ENCODE results near the gene DPF3. TPM values are rescaled to one million over a fixed set of nuclear protein-coding genes. Genes with fewer than 3 reads are reported as not detected.

The DPF3 gene
- total and polyA plus RNA-seq, 9 of the 15 experiments (the other 6 are each of a cell fraction or from before 2014, with no cell fraction given) = 0.21 to 4.9 (median 1.2) TPM

- no TSS peak for BruUV-seq (replicated peaks)
- Histone ChIP-seq H4K20me1 (replicated peaks; ENCODE audit: control insufficient read depth, insufficient read depth, low read length) (no peaks in the 10 kb centered on the region; the same call in 1 of the 2 replicates), H3K4me3 (no peak overlapping the region), H3K27me3 (ENCODE audit: control insufficient read depth in 2 of 2, insufficient read depth in 2 of 2, low read length in 2 of 2) (peaks cover 0 to 4% of the 10 kb centered on the region in 2 experiments; a peak in 1 of 5 replicates), H3K9me1 (ENCODE audit: control insufficient read depth, insufficient read depth, low read length) (no peaks in the 10 kb centered on the region), H3K36me3 (ENCODE audit: control insufficient read depth, insufficient read depth, low read length) (no peaks in the 10 kb centered on the region), H3K4me2 (ENCODE audit: insufficient read depth, low read length) (no peak overlapping the region), H2AFZ (ENCODE audit: low read depth, low read length) (no peak overlapping the region), H3K79me2 (ENCODE audit: control insufficient read depth, insufficient read depth, low read length) (no peaks in the 10 kb centered on the region), H3K9me3 (replicated peaks; ENCODE audit: control insufficient read depth, insufficient read depth, low read depth, low read length) (no peaks in the 10 kb centered on the region), H3K9ac (ENCODE audit: insufficient read depth in 1 of 2, low read depth in 2 of 2, low read length in 2 of 2) (no peak overlapping the region), H3K27ac (ENCODE audit: extremely low read depth, low read depth, low read length) (no peak overlapping the region), H3K4me1 (replicated peaks in 1 of 2; ENCODE audit: control insufficient read depth in 2 of 2, insufficient read depth in 2 of 2, low read length in 2 of 2) (peaks cover 0 to 3% of the 10 kb centered on the region in 2 experiments; a peak in 2 of 5 replicates)
- ATAC-seq = no peak
- FAIRE-seq = no peak
- ChIA-PET POLR2A (no interaction called here), CTCF (ENCODE audit: low intra/inter-chr PET ratio) (no interaction called here)
- in situ Hi-C loops (cut with MboI) (no loop called here), intact Hi-C loops (cut with micrococcal nuclease) (no loop called here)
- TF ChIP-seq SMAD2 (IDR thresholded peaks at IDR 0.05; ENCODE audit: low read depth, low read length) (no peak), ZNF24 (IDR thresholded peaks at IDR 0.05) (no peak), ZNF274 (IDR thresholded peaks at IDR 0.05; ENCODE audit: borderline replicate concordance, low read depth, low read length) (no peak), HDAC6 (IDR thresholded peaks at IDR 0.05; ENCODE audit: low read depth, low read length) (no peak), KAT2B (IDR thresholded peaks at IDR 0.05; ENCODE audit: low read depth, low read length) (no peak), ZNF584 (CRISPR knock-in tag; IDR thresholded peaks at IDR 0.05; ENCODE audit: low read depth) (no peak), ATF6 (CRISPR knock-in tag; IDR thresholded peaks at IDR 0.05) (no peak), ZBTB26 (CRISPR knock-in tag; IDR thresholded peaks at IDR 0.05) (no peak), FOXK2 (conservative IDR thresholded peaks at IDR 0.05 in 1 of 2, IDR thresholded peaks at IDR 0.05 in 1 of 2; ENCODE audit: low read depth in 2 of 2) (no peak), GTF2E2 (tag; IDR thresholded peaks at IDR 0.05) (no peak)
- 19% methylated on average over 16 of the region's 16 CpGs for WGBS (ENCODE audit: insufficient coverage, low coverage, missing lambda C conversion rate)
- DNase-seq (ENCODE audit: extremely low read depth in 1 of 4, low spot score in 3 of 4) = no peak
These were observed 62.9 kb downstream of the DPF3 start for GRCh38 chr14:72830786-72831594.

All from K562 (cell line).